A673 (cell line): Measurements from ENCODE around the gene MARVELD3. TPM values are rescaled to one million over a fixed set of nuclear protein-coding genes. Genes with fewer than 3 reads are reported as not detected.
"Not testable (repeated sequence)": the region's sequence is repeated elsewhere in the genome, so short reads cannot be mapped to it uniquely, and the experiment has no call there.

Experiments
- BruUV-seq: library from RNA; stranded (reverse); fragments of 400-500 nt; replicated peaks from 2 replicates; lab custom pipeline; 2021; lab: Mats Ljungman, UMichigan
- CTCF ChIA-PET: fragments of 300-600 bp; sonication (Branson Sonifier 250); formaldehyde crosslinking; loops from one replicate; lab custom pipeline; 2022; ENCODE audit warnings: antibody characterized with exemption; lab: Charles Lee
- POLR2A ChIA-PET: fragments of 300-600 bp; sonication (Branson Sonifier 250); formaldehyde crosslinking; loops from one replicate; lab custom pipeline; 2022; ENCODE audit warnings: antibody characterized with exemption; ENCODE audit not compliant: low non-redundant PET; lab: Charles Lee
- DNase-seq: peaks from one replicate; pipeline ENCODE4 v3.0.0-alpha.2; 2015; ENCODE audit warnings: low spot score
- H3K27ac ChIP-seq: fragments of 200-600 bp; sonication (generic); 2 replicates; pipeline ENCODE4 v1.5.1; 2016; ENCODE audit warnings: mixed run types, low read depth, mild to moderate bottlenecking, mixed read lengths, antibody characterized with exemption, low read length; ENCODE audit not compliant: poor library complexity, severe bottlenecking
- H3K27me3 ChIP-seq: fragments of 200-600 bp; sonication (generic); replicated peaks from 2 replicates; pipeline ENCODE4 v1.6.1; 2017; ENCODE audit warnings: mixed run types, low read depth, mild to moderate bottlenecking, mixed read lengths, antibody characterized with exemption, low read length; ENCODE audit not compliant: insufficient read depth, poor library complexity
- H3K36me3 ChIP-seq: fragments of 200-600 bp; sonication (generic); 2 replicates; pipeline ENCODE4 v1.6.1; 2016; ENCODE audit warnings: mixed run types, mild to moderate bottlenecking, mixed read lengths, antibody characterized with exemption, low read length; ENCODE audit not compliant: insufficient read depth, poor library complexity, severe bottlenecking
- H3K4me1 ChIP-seq: fragments of 200-600 bp; sonication (generic); 2 replicates; pipeline ENCODE4 v1.6.1; 2017; ENCODE audit warnings: mixed run types, mild to moderate bottlenecking, mixed read lengths, antibody characterized with exemption, low read length; ENCODE audit not compliant: insufficient read depth, poor library complexity, severe bottlenecking
- H3K4me3 ChIP-seq: fragments of 200-600 bp; sonication (generic); 2 replicates; pipeline ENCODE4 v1.5.1; 2016; ENCODE audit warnings: low read depth, mixed run types, mild to moderate bottlenecking, mixed read lengths, low read length; ENCODE audit not compliant: poor library complexity, severe bottlenecking
- H3K9me3 ChIP-seq: fragments of 200-600 bp; sonication (generic); 2 replicates; pipeline ENCODE4 v1.6.1; 2016; ENCODE audit warnings: mixed run types, low read depth, mild to moderate bottlenecking, mixed read lengths, antibody characterized with exemption, low read length; ENCODE audit not compliant: poor library complexity, severe bottlenecking
- CTCF ChIP-seq: fragments of 300-800, 200-600 bp; sonication (generic); conservative IDR thresholded peaks from 2 replicates; pipeline ENCODE4 v1.5.1; 2017; ENCODE audit warnings: low read depth, mild to moderate bottlenecking, antibody characterized with exemption, low read length, moderate library complexity, mixed read lengths
- EZH2 ChIP-seq: fragments of 200-600 bp; sonication (generic); IDR thresholded peaks from 2 replicates; pipeline ENCODE4 v1.6.1; 2017; ENCODE audit warnings: borderline replicate concordance, low read depth, mild to moderate bottlenecking, mixed read lengths, antibody characterized with exemption, low read length; ENCODE audit not compliant: poor library complexity, severe bottlenecking
- intact Hi-C: fragments of 100-400 bp; cut with micrococcal nuclease; formaldehyde crosslinking; loops from one replicate; pipeline ENCODE4 v1.10.0; 2022; ENCODE audit not compliant: unreplicated experiment
- total RNA-seq: library from RNA; stranded (reverse); gene quantifications from 2 replicates; pipeline ENCODE4 v1.2.3, GENCODE V29; 2021

Gene MARVELD3
- total RNA-seq, 1 experiment from 2014 or later = 1.5 TPM

GRCh38 chr16:71609066-71609465, 16.9 kb upstream of the MARVELD3 start:
- DNase-seq = no peak
- no peaks in the 10 kb centered on the region for H3K4me1 ChIP-seq
- no peak overlapping the region for H3K4me3 ChIP-seq
- no peaks in the 10 kb centered on the region for H3K9me3 ChIP-seq
- no peaks in the 10 kb centered on the region for H3K27me3 ChIP-seq
- no TSS peak for BruUV-seq
- H3K36me3 ChIP-seq = no peaks in the 10 kb centered on the region
- no peak overlapping the region for H3K27ac ChIP-seq
- TF ChIP-seq CTCF (no peak), EZH2 (no peak)
- ChIA-PET CTCF (interaction anchor here (0.5 to 0.7 kb wide), 5 partner anchors 20 to 189 kb away, joined by 3 to 5 read pairs (median 5); no protein-coding TSS in a partner anchor), POLR2A (no interaction called here)
- intact Hi-C loops = no loop called here

GRCh38 chr16:71610447-71610846, 15.5 kb upstream of the MARVELD3 start:
- DNase-seq = no peak
- H3K27me3 ChIP-seq = no peaks in the 10 kb centered on the region
- no peak overlapping the region for H3K4me3 ChIP-seq
- CTCF ChIA-PET = interaction anchor here (0.5 to 2.1 kb wide), 8 partner anchors 18 to 1091 kb away, joined by 3 to 16 read pairs (median 5); no protein-coding TSS in a partner anchor
- H3K9me3 ChIP-seq = no peaks in the 10 kb centered on the region
- no peak overlapping the region for H3K27ac ChIP-seq
- no peaks in the 10 kb centered on the region for H3K36me3 ChIP-seq
- intact Hi-C loops = loop anchor here (5.0 kb wide), 2 partner anchors 38 to 198 kb away; no protein-coding TSS in a partner anchor
- BruUV-seq = no TSS peak
- POLR2A ChIA-PET = no interaction called here
- TF ChIP-seq EZH2 (no peak), CTCF (no peak)
- no peaks in the 10 kb centered on the region for H3K4me1 ChIP-seq

DNA sequence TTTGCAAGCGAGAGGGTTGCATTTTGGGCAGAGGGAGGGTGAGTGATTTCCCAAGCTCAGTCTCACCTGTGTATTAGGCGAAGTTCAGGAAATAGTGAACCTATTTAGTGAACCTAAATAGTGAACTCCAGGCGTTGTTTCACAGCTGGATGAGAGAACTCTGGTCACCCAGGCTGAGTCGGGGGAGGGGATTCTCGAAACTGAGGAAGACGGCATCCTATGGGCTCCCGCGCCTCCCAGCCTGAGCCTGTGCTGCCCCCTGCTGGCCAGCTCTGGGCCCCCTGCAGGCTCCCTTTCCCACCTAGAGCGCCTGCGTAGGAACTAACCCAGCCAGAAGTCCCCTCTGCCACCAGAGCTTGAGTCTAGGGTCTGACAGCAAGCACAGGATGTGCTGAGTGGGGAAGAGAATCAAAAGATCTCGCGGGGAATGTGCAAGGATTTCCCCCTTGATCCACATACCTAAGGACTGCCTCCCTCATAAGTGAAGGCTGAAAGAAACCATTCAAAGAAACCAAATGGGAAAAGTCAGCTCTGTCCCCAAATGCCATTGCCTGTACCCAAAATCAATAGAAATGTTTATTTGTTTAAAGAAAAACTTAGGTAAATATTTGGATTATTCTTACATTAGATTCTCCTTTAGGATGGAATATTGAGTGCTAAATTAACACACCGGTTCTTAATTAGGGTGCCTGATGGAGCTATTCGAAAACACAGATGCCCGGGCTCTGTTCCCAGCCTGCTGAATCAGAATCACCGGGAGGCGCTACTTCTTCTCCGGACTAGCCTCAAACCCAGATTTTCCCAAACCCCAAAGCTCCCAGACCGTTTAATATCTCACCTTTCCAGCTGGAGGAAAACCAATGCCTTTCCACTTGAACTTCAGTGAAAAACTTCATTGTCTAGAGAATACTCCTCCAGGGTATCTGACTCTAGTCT, 14.8 kb upstream of the MARVELD3 start:
- POLR2A ChIA-PET = interaction anchor here (0.6 kb wide), 1 partner anchor 115 kb away, joined by 3 read pairs; no protein-coding TSS in a partner anchor
- Histone ChIP-seq H3K4me1 (no peaks in the 10 kb centered on the region), H3K27ac (no peak overlapping the region), H3K9me3 (no peaks in the 10 kb centered on the region), H3K36me3 (no peaks in the 10 kb centered on the region), H3K4me3 (no peak overlapping the region), H3K27me3 (no peaks in the 10 kb centered on the region)
- no TSS peak for BruUV-seq
- peak; percentile 81 for DNase-seq
- CTCF ChIA-PET = interaction anchor here (0.5 to 2.1 kb wide), 10 partner anchors 11 to 1092 kb away, joined by 3 to 16 read pairs (median 4); no protein-coding TSS in a partner anchor
- peak; percentile 92 for TF ChIP-seq CTCF
- no peak for TF ChIP-seq EZH2
- intact Hi-C loops = loop anchor here (5.0 kb wide), 2 partner anchors 39 to 199 kb away; no protein-coding TSS in a partner anchor

DNA sequence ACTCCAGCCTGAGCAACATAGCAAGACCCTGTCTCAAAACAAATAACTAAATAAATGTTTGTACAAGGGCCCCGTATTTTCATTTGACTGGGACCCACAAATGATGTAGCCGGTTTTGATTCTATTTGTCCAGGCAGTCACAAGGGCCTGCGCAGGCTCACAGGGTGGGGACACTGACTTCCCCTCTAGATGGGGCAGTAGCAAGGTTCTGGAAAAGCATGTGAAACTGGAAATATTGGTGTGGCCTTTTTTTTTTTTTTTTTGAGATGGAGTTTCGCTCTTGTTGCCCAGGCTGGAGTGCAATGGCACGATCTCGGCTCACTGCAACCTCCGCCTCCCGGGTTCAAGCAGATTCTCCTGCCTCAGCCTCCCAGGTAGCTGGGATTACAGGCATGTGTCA, 11.0 kb upstream of the MARVELD3 start:
- DNase-seq, BruUV-seq, H3K4me1 ChIP-seq, H3K9me3 ChIP-seq, H3K4me3 ChIP-seq, H3K27me3 ChIP-seq, H3K27ac ChIP-seq, H3K36me3 ChIP-seq, POLR2A ChIA-PET, CTCF ChIA-PET: not testable (repeated sequence)
- intact Hi-C loops = loop anchor here (5.0 kb wide), 2 partner anchors 43 to 203 kb away; no protein-coding TSS in a partner anchor
